Activated T-helper 1 cell treated with anti-CD3 and anti-CD28 coated beads, Interleukin-2, amount 50 U/mL, for 16 hours (primary cell): ENCODE measurements around the gene SORCS3.

Source experiments
- DNase-seq, 2 donors: peaks; one replicate each; pipeline ENCODE4 v3.0.0-alpha.2; 2020; ENCODE audit warnings: low read depth in 1 of 2, low spot score in 1 of 2

Gene SORCS3

GRCh38 chr10:104641187-104641936 is at the start of gene SORCS3:
Gene SORCS3, plus strand, starts transcription at chr10:104641290.
- DNase-seq = no peak

- DNase-seq = no peak
Measured at GRCh38 chr10:104591441-104591840, 49.6 kb upstream of the SORCS3 start.

GRCh38 chr10:104601166-104601565 is 39.9 kb upstream of the SORCS3 start:
- no peak for DNase-seq

GRCh38 chr10:104608091-104608828 is 32.8 kb upstream of the SORCS3 start:
- DNase-seq = no peak

GRCh38 chr10:104612571-104613205 is 28.4 kb upstream of the SORCS3 start:
- DNase-seq = no peak

- no peak for DNase-seq
Measured at GRCh38 chr10:104613406-104613805, 27.7 kb upstream of the SORCS3 start.

GRCh38 chr10:104614245-104614831 is 26.8 kb upstream of the SORCS3 start:
- DNase-seq = no peak

GRCh38 chr10:104615136-104615535 is 26.0 kb upstream of the SORCS3 start:
- DNase-seq = no peak

GRCh38 chr10:104617831-104618230 is 23.3 kb upstream of the SORCS3 start:
- no peak for DNase-seq

GRCh38 chr10:104622175-104622574 is 18.9 kb upstream of the SORCS3 start:
- DNase-seq = no peak

- no peak for DNase-seq
Measured at GRCh38 chr10:104622598-104623209, 18.4 kb upstream of the SORCS3 start.

GRCh38 chr10:104630731-104631130 is 10.4 kb upstream of the SORCS3 start:
- no peak for DNase-seq

GRCh38 chr10:104631946-104632345 is 9.1 kb upstream of the SORCS3 start:
- no peak for DNase-seq

- DNase-seq = no peak
Measured at GRCh38 chr10:104638861-104639589, 2.1 kb upstream of the SORCS3 start.

- DNase-seq = no peak
Measured at GRCh38 chr10:104639590-104640338, 1.3 kb upstream of the SORCS3 start.

- no peak for DNase-seq
Measured at GRCh38 chr10:104640339-104641186, 527 bp upstream of the SORCS3 start.

GRCh38 chr10:104641937-104642657 is 1.0 kb downstream of the SORCS3 start:
- no peak for DNase-seq

GRCh38 chr10:104642658-104643302 is 1.7 kb downstream of the SORCS3 start:
- DNase-seq = no peak
